ENCODE data around the gene CCDC187.

Gene CCDC187

DNA sequence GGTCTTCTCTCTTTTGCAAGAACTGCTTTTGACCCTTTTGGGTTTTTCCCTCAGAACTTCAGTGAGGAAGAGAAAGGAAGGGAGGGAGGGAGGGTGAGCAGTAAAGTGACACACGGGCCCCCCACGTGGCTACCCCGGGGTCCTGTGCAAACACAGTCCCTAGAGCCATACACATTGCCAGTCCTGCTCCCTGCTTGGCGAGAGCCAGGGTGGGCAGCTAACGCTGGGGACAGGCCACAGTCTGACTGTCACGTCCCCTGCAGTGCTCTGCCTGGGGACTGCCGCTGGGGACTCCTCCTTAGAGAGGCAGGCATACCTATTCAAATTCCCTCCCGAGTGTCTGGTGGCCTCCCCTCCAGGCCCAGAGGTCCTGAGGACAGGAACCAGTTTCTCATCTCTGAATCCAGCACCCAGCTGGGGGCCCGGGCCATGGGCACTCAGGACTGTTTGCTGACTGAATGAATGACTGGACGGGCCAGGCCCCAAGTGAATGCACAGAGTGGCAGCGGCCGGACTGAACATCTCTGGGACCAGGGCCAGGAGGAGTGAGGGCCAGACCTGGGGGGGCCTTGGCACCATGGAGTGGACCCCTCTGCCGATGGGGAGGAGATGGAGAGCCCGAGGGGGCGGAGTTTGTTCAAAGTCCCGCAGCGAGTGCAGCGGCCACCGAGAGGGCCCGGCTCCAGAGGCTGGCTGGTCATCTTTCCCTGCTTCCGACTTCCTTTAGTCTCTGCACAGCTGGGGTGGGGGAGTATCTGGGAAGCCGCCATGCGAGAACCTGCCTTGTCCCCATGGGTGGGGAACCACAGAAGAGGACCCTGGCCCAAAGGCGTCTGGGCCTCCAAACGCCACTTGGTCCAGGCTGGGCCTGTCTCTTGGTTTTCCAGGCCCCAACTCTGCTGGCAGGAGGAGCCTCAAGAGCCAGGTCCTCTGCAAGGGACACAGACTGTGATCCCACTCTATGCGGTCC, 5.8 kb downstream of the CCDC187 start:
- no peak for DNase-seq

DNA sequence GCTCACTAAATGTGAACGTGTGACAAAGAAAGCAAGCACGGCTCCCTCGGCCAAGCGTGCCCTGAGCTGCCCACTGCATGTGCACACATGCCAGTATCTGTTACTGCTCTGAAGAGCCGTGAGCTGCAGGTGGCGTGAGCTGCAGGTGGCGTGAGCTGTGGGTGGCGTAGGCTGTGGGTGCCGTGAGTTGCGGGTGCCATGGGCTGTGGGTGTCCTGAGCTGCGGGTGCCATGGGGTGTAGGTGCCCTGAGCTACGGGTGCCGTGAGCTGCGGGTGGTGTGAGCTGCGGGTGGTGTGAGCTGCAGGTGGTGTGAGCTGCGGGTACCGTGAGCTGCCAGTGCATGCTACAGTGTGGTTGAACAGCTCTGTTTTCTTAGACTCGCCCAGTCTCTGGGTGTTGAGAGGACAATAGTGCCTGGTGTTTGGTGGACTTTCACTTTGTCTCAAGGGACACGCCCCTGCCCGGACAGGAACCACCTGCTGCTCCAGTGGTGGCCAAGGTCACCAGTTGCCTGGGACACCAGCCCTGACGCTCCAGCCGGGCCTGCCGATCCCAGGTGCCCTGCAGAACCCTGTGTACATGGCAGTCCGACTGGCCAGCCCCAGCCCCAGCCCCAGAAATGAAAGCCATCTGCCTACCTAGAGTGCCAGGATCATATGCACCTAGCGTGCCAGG, 6.7 kb downstream of the CCDC187 start:
- DNase-seq = no peak

DNA sequence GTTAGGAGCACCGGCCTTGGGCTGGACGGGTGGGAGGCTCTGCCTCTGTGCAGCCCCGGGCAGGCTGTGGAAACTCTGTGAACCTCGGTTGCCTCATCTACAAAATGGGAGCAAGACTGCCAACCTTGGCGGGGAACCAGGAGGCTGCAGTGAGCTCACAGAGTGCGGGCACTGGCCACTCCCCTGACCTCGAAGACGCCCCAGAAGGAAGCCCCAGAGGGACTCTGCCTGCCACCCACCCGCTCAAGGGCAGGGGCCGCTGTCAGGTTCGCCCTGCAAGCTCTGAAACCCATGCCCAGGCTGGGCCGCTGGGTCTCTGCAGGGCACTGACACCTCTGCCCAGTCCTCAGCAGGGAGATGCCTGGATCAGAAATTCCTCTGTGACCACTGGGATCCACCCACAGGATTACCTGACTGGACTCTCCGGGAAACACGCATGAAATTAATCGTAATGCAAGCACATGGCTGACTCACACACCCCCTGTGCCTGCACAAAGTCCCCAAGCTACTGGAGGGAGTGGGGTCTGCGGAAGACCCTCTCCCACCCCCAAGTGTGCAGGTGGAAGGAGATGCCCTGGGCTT, 7.4 kb downstream of the CCDC187 start:
- no peak for DNase-seq

DNA sequence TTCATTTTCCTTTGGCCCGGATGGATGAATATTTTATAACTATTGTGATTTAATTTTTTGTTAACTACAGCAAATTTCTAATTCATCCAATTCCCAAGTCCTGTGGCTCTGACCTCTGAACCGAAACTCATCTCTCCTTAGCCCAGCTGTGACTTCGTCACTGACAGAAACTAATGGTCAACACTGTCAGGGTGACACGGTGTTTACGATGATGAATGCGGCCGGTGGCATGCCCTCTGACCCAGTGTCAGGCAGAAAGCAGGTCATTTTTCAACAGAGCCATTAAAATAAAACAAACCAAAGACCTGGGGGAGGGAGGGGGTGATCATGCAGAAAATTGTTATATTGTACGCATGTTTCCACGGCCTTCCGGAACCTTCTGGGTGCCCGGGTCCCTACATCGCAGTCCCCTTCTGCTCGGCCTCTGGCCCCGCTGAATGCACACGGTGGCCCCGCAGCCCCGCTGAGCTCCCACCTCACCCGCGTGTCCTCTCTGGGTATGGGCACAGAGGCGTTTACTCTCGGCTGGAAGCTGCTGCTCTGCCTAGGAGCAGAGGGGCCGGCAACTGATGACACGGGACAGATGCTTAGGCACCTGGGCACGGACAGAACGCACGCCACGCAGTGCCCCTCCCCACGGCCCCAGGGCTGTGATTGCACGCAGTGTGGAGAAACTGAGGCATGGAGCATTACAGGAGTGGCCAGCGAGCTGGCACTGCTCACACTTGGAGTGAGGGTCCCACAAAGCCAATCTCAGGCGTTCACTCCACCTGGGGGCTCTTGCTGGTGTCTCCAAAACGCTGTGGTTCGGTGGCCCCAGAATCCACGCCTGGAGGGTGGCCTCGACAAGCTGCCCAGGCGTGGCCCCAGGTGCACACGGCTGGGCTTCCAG, 8.1 kb downstream of the CCDC187 start:
- no peak for DNase-seq

DNA sequence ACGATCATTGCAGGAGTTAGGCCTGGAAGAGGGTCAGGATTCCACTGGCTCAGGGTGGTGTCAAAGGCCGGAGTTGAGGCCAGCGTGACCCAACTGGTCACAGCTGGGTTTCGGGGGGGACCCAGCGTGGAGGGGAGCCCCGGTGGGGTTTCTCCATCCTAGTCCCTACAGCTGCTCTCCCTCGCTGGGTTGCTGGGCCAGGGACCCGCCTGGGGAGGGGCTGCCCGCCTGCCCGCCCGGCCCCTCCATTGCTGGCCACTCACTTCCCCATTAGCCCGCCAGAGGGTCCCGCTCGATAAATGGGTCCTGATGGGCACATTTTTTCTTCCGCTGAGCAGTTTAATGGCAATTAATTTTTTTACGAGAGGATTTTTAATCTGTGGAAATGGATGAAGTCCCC, 8.8 kb downstream of the CCDC187 start:
- DNase-seq = no peak

DNA sequence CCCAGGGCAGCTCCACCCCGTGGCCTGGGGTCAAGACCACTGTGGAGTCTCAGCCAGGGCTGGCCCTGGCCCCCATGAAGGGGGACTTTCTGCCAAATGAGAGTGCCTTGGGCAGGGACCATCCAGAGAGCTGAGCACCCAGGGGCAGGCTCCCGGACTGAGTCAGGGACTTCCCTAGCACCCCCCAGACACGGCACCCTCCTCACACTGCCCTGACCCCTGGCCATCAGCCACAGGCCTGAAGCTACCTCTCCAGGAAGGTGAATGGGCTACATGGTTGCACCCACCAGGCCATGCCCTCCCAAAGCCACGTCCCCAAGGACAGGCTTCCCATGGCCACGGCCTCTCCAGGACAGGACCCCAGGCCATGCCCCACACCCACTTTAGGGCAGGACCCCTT, 9.5 kb downstream of the CCDC187 start:
- DNase-seq = no peak

DNA sequence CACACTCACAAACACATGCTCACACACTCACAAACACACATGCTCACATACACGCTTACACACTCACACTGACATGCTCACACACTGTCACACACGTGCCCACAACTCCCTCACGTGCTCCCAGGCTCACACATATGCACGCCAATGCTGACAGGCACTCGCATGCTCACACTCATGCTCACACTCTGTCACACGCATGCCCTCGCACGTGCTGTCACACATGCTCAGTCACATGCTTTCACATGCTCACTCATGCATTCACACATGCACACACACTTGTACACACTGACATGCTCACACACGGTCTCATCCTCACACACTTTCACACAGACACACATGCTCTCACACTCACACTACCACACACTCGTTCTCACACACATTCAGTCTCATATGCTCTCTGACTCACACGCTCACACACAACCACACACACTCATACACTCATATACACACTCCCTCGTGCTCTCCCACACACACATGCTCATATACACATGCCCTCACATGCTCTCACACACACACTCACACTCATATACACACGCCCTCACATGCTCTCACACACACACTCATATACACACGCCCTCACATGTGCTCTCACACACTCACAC, 10.3 kb downstream of the CCDC187 start:
- DNase-seq = no peak

DNA sequence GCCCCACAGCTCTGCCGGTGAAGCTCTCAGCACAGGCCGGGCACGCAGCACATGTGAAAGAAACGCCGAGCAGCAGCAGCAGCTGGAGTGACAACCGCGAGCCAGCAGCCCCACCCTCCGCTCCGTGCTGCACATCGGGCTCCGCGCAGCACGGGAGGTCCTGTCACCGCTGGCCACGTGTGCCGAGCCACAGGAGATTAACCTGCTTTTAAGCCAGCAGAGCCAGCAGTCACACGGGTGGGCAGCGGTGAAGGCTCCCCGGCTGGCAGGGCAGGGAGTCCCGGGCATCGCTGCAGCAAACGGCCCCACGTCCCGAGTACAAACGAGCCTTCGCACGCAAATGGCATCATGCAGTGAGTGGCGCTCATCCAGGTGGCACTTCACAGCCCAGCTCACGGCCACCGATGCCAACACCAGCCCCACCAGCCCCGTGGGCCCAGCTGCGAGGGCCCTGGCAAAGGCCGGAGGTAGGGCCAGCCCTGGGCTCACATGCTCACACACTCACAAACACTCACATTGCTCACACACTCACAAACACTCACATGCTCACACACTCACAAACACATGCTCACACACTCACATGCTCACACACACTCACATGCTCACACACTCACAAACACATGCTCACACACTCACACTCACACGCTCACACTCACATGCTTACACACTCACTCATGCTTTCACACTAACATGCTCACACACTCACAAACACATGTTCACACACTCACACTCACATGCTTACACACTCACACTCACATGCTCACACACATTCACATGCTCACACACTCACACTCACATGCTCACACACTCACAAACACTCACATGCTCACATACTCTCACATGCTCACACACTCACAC, 11.1 kb downstream of the CCDC187 start:
- DNase-seq = no peak

DNA sequence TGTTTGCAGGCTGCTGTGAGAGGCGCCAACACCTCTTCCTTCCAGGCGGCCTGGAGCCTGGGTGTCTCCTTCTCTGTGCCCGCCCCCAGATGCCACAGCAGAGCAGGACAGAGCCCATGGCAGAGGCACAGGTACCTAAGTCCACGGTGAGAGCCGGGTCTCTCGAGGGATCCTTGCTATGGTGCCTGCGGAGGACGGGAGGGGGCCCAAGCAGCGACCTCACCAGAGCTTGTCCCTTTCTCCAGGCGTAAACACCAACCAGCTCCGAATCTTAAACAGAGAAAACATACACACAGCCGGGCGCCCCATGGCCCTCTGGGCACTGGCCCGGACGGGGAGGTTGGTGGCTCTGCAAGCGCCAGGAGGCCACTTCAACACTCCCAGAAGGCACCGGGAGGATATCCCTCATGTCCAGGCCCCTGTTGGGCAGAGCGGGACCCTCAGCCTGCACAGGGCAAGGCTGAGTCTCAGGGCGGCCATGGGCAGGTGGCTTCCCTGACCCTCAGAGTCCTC, 11.8 kb downstream of the CCDC187 start:
- no peak for DNase-seq

DNA sequence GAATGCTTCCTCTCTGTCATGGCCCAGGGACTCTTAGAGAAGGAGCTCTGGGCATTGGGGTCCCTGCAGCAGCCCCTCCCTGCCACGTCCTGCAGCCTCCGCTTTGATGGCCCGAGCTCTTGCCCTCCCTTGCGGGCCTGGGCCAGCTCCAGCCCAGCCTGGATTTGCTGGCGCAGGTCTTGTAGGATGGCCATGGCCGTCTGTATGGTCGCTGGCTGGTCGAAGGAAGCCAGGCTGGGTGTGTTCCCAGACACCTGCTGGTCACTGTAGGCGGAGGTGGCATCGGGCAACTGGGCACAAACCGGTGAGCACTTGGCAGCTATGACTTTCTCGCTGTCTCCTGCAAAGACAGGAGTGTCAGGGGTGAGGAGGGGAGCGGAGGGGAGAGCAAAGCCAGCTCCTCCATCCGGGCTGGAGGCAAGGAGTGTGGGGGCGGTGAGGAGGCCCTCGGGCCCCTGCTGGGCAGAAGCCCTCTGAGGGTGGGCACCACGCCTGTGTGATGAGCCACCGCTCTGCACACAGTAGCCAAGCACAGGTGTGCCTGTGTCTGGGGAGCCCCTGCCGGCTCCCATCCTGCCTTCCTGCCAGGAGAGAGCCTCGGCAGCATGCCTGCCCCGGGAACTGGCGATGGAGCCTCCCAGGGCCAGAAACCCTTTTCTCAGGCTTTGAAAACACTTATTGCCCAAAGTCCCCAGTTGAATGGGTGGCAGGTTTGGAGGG, 12.4 kb downstream of the CCDC187 start:
- DNase-seq = no peak

DNA sequence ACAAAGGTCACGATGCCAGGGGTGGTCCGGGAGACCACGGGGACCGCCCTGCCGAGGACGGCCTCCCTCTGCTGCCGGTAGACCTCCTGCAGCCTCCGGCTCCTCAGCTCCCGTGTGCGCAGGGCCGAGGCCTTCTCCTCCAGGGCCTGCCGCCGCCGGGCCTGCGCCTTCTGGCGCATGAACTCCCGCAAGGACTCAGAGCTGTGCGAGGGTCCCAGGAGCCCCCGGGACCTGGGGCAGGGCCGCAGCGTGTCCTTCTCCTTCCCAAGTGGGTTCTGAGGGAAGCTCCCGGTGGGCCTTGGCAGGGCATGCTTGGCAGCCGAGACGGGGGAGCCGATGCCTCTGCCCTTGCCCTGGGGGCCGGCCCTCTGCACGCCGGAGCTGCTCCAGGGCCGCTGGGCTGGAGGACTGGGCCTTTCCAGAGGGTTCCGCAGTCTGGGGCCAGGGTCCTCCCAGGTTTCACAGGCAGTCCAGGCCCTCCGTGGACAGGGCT, 13.3 kb downstream of the CCDC187 start:
- DNase-seq = no peak

DNA sequence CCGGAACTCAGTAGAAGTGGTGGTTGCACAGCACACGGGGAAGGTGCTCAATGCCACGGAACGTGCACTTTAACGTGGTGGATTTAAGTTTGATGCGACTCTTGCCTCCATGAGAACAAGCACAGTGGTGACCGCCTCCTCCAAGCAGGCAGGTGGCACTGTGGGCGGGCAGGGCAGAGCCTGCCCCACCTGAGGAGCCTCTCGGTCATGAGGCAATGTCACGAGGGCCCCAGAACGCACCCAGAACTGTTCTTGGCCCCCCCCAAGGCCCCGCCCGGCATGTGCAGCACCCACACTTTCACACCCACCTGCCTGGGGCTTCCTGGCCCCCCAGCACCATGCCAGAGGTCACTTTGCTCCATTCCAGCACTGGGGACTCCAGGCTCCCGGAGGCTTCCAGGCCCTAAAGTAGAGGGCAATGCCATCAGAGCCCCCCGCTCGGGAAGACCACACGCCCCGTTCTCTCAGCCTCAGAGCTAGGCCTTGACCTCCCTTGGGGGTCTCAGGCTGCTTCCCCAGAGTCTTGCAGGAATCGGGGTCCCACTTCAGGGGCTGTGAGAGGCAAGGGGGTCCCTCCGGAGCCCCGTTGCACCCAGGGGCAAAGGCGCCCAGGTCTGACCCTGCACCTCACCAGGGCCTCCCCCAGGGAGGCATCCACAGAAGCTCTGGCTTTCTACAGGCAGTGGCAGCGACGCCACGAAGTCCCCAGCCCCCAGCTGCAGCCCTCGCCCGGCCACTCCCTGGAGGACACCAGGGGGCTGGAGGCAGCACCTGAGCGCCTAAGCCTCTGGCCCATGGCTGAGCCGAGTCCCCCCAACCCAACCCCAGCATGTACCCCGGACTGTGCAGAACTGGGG, 14.0 kb downstream of the CCDC187 start:
- no peak for DNase-seq

DNA sequence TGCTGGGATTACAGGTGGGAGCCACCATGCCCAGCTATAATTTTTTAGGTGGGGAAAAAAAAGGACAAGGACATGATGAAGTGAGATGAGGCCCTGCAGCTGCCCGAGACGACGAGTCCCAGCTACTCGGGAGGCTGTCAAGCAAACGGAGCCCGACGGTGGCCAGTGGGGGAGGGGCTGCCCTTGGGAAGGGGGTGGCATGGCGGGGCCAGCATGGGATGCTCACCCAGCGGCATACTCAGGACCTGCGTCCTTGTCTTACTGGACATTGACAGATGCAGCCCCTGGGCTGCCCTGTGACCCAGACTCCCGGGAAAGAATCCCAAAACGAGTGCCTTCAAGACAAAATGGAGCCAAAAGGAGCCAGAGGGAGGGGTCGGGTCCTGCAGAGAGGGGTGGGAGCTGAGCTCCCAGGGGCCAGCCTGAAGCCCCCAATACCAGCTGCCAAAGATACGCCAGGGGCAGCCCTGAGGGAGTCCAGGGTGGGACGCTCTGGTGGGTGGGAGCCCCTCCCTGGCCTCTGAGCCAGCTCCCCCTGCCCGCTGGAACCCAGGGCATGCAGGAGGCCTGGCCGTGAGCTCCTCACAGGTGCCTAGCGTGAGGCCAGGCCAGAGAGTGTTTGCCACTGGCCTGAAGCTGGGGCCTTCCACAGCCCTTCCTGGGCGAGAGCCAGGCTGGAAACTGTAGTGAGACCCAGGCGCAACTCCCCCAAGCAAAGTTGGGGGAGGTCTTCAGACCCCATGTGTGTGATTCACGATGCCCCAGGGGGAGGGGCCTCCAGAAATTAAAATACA, 15.7 kb downstream of the CCDC187 start:
- no peak for DNase-seq

DNA sequence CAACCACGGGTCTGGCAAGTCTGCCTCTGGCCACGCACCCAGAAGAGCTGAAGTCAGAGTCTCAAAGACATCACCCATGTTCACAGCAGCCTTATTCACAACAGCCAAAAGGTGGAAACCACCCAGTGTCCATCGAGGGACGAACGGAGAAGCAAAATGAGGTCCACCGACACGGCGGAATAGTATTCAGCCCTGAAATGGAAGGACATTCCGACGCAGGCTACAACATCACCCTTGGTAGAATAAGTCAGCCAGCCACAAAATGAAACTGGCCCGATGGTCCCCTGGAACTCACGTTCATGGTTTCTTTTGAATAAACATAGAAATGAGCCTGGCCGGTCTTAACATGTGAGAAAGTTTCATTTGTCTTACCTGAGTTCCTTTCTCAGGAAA, 16.9 kb downstream of the CCDC187 start:
- DNase-seq = no peak

DNA sequence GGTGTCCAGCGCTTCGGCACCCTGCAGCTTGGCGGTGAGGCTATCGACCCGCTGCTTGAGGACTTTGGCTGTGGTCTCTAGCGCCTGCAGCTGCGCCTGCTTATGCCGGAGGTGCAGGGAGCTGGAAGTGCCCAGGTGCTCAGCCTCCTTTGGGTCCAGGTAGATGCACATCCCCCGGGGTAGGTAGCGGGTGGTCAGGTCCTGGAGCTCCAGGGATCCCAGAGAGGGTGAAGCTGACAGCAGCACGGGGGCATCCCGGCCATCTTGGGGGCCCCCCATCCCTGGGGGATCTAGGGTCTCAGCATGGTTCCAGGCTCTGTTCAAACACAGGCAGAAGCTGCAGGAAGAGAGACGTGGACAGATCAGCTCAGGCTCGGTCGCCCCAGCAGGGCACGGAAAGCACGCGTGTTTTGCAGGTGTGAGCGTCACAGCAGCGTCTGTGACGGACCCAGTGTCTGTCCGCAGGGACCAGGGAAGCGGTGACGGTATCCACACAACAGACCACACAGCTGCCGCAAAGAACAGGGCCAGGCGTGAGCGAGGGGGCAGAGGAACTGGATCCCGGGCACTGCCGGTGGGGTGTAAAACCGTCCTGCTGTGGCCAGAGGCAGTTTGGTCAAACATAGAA, 17.4 kb downstream of the CCDC187 start:
- DNase-seq = no peak

DNA sequence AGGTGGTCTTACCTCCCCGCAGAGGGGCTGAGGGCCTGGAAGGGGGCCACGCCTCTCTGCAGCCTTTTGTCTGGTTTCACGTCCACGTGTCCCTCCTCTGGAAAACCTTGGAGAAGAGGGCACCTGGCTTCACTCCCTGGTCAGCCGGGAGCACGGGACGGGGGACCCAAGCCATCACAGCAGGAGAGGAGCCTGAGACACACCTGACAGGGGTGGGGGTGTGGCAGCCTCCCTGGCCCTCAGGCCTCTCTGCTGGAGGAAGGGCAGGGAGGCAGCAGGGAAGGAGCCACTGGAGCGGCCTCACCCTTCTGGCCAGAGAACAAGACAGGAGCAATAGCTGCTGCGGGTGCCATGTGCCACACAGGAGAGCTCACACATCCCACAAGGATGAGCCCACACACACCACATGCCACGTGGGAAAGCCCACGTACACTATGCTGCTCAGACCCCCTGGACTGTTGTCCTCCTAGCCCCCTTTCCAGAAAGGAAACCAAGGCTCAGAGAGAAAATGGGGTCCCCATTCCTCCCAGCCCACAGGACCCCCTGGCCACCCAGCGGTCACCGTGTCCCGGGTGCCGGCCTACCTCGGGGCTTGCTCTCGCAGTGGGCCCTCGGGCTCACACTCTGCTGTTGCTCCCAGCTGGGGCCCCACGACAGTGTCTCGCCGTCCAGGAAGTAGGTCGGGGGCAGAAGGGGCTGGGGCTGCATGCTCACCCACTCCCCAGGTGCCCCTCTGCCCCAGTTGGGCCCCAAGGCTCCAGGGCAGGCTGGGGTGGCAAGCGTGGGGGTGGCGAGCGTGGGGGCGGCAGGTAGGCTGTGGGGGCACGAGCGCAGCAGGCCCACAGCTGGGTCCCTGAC, 18.2 kb downstream of the CCDC187 start:
- DNase-seq = no peak

All from hypothalamus (tissue), 51 donors.